GM03348 (cell line): ENCODE measurements around the gene CCDC74B.
"Not testable (repeated sequence)": the region's sequence is repeated elsewhere in the genome, so short reads cannot be mapped to it uniquely, and the experiment has no call there.

Experiments
- DNase-seq: peaks from one replicate; pipeline ENCODE4 v3.0.0; 2012; ENCODE audit warnings: low spot score

The CCDC74B gene

DNA sequence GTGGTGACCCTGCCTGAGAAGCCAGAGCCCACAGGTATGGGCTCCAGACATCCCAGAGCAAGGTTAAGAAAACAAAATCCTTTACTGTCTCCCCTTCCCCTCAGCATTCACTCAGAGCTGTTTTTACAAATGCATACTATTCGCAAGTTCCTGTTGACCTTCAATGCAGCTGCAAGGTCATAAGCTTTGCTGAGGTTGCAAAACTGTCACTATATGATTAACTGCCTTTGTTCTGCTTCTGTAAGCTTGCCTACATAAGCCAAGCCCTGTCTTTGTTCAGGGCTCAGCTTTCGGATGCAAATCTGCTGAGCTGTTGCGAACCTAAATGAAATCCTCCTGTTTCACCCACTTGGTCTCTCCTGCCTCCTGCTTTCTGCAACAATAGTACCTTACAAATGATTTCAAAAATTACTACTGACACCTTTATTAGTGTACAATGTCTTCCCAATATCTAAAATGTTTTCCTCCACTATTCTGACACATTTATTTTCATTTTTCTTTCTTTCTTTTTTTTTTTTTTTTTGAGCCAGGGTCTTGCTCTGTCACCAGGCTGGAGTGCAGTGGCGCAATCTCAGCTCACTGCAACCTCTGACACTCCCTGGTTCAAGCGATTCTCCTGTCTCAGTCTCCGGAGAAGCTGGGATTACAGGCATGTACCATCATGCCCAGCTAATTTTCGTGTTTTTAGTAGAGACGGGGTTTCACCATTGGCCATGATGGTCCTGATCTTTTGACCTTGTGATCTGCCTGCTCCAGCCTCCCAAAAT is 42.1 kb downstream of the CCDC74B start:
- not testable (repeated sequence) for DNase-seq
